DND-41 (cell line): ENCODE measurements around the gene ZNF470.

Experiments
- CTCF ChIP-seq: IDR thresholded peaks from 2 replicates; pipeline ENCODE4 v1.5.1; 2012; ENCODE audit warnings: borderline replicate concordance, low read length, moderate library complexity, mild to moderate bottlenecking; ENCODE audit not compliant: poor library complexity, severe bottlenecking; ENCODE audit errors: extremely low read depth
- EZH2 ChIP-seq: IDR thresholded peaks from 3 replicates; pipeline ENCODE4 v1.6.1; 2012; ENCODE audit warnings: borderline replicate concordance, low read depth, mild to moderate bottlenecking, moderate library complexity, low read length, inconsistent platforms; ENCODE audit not compliant: severe bottlenecking

GRCh38 chr19:56608274-56608964, 41.2 kb downstream of the ZNF470 start:
- TF ChIP-seq CTCF (no peak), EZH2 (no peak)
